Posterior cingulate gyrus (tissue), 11 donors: Measurements from ENCODE around the gene C3orf33.

Experiments
- DNase-seq, 10 donors: peaks; one replicate each; pipeline versions ENCODE4 v3.0.0 to v3.0.0-alpha.2; 2020 to 2021; ENCODE audit warnings: mixed read lengths in 3 of 10
- intact Hi-C: fragments of 100-400 bp; cut with DNase I; formaldehyde crosslinking; loops from one replicate; pipeline ENCODE4 v1.15.1; 2023

The C3orf33 gene

DNA sequence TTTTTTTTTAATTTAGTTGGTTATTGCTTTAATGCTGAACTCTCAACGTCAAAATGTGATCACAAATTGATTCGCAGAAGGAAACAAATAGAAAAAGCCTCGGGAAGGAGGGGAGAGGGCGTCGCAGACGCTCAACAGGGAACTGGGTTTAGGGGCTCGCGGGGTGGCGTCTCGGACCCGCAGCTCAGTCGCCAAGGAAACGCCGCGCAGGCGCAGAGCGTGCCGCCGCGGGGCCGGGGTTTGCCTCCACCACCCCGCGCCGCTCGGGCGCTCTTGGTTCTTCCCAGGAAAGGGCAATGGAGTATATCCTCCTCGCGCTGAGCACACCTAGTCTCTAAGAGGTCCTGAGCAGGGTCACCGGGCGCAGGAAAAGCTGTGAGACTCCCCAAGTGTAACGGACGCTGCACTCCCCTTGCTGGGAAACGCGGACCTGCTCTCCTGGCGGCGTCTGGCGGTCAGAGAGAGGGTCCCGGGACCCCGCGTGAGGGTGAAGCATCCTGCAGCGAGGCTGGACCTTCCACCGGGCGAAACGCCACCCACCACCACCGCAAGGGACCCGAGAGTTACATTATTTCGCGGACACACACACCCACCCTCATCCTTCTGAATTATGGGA lies 62.0 kb downstream of the C3orf33 start:
- DNase-seq: peak; percentile 31 to 92 (median 61)
- intact Hi-C loops: no loop called here

DNA sequence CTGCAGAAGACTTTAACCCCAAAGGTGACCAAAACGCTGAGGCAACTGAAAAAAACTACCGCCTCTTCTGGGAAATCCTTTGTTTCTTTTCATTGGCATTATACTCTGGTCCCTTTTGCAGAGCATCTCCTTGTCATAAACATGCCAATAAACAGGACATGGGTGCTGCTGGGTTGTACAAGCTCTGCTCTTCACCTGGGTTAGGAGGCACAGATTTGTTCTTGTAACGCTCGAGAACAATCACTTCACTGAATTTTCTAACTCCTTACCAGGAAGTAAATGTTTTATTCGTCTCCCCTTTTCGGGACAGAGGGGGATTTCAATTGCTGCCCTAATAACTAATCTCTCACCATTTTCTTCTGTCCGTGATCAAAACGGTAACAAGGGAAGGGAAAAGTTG lies 62.5 kb downstream of the C3orf33 start:
- DNase-seq: no peak
- intact Hi-C loops: no loop called here

DNA sequence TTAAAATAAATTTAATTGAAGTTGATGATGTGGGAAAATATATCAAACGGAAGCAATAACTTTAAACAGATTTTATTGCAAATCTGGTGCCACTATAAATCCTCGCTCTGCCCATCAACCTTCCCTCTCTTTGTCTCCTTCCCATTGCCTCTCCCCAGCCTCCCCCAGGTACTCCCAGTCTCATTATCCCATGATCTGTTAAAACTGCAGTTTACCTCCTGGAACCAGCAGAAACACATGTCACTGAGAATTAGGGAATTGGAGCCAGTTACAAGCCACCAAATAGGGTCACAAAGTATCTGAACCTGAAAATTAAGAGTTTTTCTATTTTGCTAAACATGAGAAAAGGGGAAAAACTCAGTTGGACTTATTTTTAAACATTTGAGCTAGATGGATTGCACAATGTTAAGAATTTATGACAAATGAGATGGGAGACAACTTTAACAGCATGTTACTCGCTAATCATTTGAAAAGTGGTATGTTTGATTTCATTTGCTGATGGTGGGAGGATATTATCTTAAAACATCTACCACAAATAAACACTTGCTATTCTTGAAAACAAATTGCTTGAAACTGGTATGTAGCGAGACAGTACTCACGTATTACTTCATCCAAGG lies 63.6 kb downstream of the C3orf33 start:
- intact Hi-C loops: no loop called here
- no peak for DNase-seq

DNA sequence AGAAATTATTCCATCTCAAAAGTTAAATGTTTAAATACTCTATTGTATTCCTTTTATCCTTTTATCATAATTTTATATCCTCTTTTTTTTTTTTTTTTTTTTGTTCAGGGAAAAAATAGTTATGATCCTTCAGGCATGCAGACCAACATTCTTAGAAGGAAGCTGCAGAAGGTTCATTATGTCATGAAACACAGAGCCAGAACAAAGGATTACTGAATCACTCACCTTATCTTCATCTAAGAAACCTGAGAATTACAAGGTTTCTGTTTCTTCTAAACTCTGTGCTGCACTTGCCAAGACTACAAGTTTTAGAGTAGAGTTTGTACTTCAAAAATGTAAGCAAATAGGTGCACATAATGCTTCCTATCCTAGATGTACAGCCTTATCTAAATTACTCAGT lies 64.5 kb downstream of the C3orf33 start:
- intact Hi-C loops: no loop called here
- DNase-seq: no peak

DNA sequence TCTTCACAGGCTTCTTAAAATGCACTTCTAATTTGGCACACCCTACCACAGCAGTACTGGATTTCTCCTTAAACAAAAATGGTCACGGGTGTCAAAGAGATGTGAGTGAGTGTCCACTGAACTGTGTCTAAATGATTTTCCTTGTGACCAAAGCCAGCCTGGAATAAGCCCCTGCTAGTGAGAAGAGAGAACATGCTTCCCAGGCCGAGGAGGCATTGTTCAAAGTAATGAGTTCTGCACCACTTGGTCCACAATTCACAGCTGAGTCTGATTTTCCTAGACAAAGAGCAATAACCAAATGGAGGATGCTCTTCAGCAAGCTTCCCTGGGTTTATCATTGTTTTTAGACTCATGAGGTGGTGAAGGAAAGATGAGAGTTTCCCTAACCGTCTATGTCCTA lies 65.0 kb downstream of the C3orf33 start:
- intact Hi-C loops: no loop called here
- no peak for DNase-seq

DNA sequence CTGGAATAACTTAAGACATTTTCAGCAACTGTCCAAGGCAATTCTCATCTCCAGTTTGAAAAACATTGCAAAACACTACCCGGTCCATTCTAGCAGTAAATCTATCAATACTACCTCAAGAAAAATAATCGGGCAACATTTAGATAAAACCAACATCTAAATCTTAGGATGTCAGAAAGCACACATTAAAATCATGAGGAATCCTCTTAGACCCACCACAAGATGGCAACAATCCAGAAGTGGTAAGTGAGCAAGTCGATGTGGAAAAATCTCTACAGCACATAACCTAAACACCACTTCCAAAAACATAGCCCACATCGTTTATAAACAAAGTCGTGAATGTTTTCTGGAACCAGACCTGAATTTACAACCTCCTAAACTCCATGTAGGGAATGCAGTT lies 66.9 kb downstream of the C3orf33 start:
- intact Hi-C loops: no loop called here

DNA sequence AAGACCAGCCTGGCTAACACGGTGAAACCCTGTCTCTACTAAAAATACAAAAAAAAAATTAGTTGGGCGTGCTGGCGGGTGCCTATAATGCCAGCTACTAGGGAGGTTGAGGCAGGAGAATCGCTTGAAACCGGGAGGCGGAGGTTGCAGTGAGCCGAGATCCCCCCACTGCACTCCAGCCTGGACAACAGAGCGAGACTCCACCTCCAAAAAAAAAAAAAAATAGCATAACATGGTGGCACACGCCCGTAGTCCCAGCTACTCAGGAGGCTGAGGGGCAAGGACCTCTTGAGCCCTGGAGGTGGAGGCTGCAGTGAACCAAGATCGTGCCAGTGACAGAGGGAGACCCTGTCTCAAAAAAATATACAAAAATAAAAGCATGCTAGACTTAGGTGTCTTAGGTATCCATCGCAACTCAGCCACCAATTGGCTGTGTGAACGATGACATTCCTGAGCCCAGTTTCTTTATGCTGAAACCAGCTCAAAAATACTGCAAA lies 67.5 kb downstream of the C3orf33 start:
- intact Hi-C loops: no loop called here

More for the DNA sequence above, 66.9 kb downstream of the C3orf33 start:
- no peak for DNase-seq

DNA sequence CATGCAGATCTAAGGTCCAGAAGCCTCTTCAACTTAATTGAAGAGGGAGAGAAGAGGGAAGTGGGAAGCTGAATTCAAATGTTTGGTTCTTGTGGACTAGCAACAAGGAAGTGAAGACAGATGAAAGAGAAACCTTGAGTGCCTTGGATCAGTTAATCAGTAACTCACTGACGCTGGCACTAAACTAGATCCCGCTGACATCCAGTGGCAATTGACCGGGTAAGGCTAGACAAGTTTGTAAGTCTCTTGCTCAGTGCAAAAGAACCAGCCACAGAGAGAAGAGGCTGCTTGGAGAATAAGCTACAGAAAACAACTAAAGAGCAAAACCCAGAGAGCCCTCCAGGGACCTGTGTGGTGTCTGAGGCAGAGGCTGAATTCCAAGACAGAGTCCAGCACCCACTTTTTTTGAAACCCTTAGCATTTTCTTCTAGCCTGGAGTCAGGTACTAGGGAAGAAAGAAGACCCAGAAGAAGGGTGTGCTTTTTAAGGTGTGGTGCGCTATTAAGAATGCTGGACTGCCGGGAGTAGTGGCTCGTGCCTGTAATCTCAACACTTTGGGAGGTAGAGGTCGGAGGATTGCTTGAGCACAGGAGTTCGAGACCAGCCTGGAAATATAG lies 68.1 kb downstream of the C3orf33 start:
- intact Hi-C loops: no loop called here

More for the DNA sequence above, 67.5 kb downstream of the C3orf33 start:
- DNase-seq: no peak

DNA sequence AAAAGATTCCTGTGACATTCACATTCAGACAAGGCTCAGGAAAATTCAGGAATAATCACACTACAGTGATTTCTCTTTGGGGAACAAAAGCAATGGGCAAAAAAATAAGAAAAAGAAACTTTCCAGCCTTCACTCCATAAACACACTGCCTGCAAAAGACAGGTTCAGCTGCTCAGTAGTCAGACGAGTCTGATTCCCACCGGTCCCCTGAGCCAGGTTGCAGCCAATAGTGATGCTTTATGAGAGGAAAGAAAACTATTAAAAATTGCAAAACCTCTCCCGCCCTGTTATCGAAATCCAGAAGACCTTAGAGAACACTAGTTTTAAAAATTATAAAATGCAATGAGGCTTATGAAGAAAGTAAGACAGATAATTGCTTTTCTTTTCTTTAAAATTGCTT lies 69.7 kb downstream of the C3orf33 start:
- intact Hi-C loops: no loop called here
- no peak for DNase-seq

More for the DNA sequence above, 68.1 kb downstream of the C3orf33 start:
- no peak for DNase-seq

DNA sequence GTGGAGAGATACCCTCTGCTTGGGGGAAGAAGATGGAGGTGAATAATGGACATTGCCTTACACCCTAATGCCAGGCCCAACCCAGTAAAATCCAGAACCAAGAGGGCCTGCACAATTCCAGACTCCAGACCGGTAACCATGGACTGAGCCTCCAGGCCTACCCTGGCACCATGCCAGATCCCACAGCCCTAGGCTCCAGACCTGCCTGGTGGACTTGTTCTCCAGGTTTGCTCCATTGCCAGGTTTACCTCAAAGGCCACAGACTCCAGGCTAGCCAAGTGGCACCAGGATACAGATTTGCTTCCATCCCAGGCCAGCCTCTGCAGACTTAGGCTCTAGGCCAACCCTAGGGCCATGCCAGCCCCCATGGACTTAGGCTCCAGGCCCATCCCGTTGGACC lies 75.2 kb downstream of the C3orf33 start:
- no peak for DNase-seq
- intact Hi-C loops: no loop called here

DNA sequence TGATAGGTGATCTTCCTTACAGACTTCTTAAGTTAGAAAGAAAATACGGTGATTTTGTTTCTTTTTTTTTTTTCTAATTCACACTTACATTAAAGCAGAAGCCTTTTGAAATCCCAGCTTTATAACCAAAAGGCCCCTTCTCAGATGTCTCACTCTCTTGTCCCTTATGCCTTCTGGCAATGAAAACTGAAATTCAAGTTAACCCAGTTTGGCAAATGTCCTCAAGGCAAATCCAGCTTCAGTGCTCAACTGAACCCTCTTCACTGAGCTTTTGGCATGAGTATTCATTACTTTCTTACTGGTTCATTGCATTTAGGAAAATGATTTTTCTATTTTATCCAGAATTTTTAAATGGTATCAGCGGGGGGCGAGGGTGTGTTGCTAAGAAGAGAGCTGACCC lies 78.2 kb downstream of the C3orf33 start:
- intact Hi-C loops: no loop called here
- no peak for DNase-seq

DNA sequence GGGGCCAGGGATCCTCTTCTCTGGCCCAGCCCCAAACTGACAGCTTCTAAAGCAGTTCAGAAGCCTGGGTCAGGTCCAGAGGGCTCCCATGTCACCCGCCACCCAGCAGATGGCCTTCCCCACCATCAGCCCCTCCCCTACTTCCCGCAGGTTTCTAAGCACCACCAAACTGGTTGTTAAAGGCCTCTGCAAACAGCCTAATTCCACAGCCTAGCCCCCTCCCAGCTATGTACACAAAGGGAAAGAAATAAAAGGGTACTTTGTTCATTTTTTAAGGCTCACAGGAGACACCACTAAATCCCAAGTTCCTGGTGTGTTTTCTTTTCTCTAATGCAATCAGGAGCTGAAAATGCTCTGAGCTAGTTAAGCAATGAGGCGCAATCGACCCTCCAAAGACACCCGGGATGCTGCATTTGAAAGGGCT lies 91.8 kb downstream of the C3orf33 start:
- no peak for DNase-seq
- intact Hi-C loops: no loop called here
